Measurements from ENCODE around the gene HID1.
"Not testable (repeated sequence)": the region's sequence is repeated elsewhere in the genome, so short reads cannot be mapped to it uniquely, and the experiment has no call there.

HID1 gene

GRCh38 chr17:75009139-75009724 lies 36.7 kb upstream of the HID1 start:
- Histone ChIP-seq H3K4me1 (ENCODE audit: control insufficient read depth, insufficient read depth, low read length) (peaks cover 9% of the 10 kb centered on the region), H3K9me3 (ENCODE audit: control insufficient read depth, insufficient read depth, low read length) (no peaks in the 10 kb centered on the region), H3K4me3 (ENCODE audit: low read depth, low read length) (no peak overlapping the region), H3K27me3 (ENCODE audit: control insufficient read depth, insufficient read depth, low read length) (no peaks in the 10 kb centered on the region), H3K36me3 (ENCODE audit: control insufficient read depth, insufficient read depth, low read length) (no peaks in the 10 kb centered on the region), H3K9ac (ENCODE audit: low read depth, low read length) (no peak overlapping the region)

GRCh38 chr17:75008373-75008772 lies 35.8 kb upstream of the HID1 start:
- no peaks in the 10 kb centered on the region for H3K9me3 ChIP-seq (ENCODE audit: control insufficient read depth, insufficient read depth, low read length)
- H3K4me3 ChIP-seq (ENCODE audit: low read depth, low read length): no peak overlapping the region
- no peaks in the 10 kb centered on the region for H3K27me3 ChIP-seq (ENCODE audit: control insufficient read depth, insufficient read depth, low read length)
- peaks cover 5% of the 10 kb centered on the region for H3K4me1 ChIP-seq (ENCODE audit: control insufficient read depth, insufficient read depth, low read length)
- peaks cover 7% of the 10 kb centered on the region for H3K36me3 ChIP-seq (ENCODE audit: control insufficient read depth, insufficient read depth, low read length)
- no peak overlapping the region for H3K9ac ChIP-seq (ENCODE audit: low read depth, low read length)

DNA sequence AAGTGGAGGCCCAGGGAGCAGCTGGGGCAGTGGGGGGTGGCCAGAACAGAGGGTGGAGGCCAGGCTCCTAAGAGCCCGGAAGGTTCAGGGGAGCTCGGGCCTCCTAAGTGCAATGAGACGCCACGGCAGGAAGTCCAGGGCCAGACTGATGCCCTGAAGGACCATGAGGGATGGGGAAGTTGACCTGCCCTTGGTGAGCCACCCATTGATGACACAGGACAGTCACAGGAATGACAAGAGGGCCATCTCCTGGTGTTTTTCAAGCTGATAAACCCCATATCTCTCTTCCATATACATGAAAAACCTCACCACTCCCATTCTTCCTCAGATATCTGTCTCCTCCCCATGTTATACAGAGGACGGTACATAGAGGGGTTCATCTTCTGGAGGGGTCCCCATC lies 34.1 kb upstream of the HID1 start:
- Histone ChIP-seq H3K9me3 (ENCODE audit: control insufficient read depth, insufficient read depth, low read length) (no peaks in the 10 kb centered on the region), H3K9ac (ENCODE audit: low read depth, low read length) (no peak overlapping the region), H3K4me3 (ENCODE audit: low read depth, low read length) (no peak overlapping the region), H3K4me1 (ENCODE audit: control insufficient read depth, insufficient read depth, low read length) (peaks cover under 1% of the 10 kb centered on the region), H3K36me3 (ENCODE audit: control insufficient read depth, insufficient read depth, low read length) (peaks cover 13% of the 10 kb centered on the region), H3K27me3 (ENCODE audit: control insufficient read depth, insufficient read depth, low read length) (no peaks in the 10 kb centered on the region)

- H3K4me1 ChIP-seq (ENCODE audit: control insufficient read depth, insufficient read depth, low read length); H3K9ac ChIP-seq (ENCODE audit: low read depth, low read length); H3K4me3 ChIP-seq (ENCODE audit: low read depth, low read length); H3K9me3 ChIP-seq (ENCODE audit: control insufficient read depth, insufficient read depth, low read length); H3K27me3 ChIP-seq (ENCODE audit: control insufficient read depth, insufficient read depth, low read length): not testable (repeated sequence)
- H3K36me3 ChIP-seq (ENCODE audit: control insufficient read depth, insufficient read depth, low read length): peaks cover 17% of the 10 kb centered on the region
Observed at GRCh38 chr17:75006084-75006483, 33.5 kb upstream of the HID1 start.

DNA sequence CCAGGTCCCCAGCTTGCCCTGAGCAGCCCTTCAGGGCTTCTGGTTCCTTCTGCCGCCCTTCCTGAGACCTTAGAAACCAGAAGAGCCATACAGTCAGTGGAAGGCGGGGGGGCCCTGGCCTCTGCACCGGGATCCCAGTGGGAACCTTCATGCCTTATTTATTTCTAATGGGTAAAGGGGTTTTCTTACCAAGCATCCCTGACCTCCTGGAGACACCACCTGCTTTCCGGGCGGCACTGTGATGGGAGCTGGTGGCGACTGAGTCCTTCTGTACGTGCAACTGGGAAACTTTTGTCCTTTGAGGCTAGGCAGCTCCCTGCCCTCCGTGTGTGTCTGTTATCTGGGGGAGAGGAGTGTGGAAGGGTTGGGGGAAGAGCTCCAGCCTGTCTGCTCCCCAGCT lies 32.7 kb upstream of the HID1 start:
- Histone ChIP-seq H3K4me1 (ENCODE audit: control insufficient read depth, insufficient read depth, low read length) (no peaks in the 10 kb centered on the region), H3K4me3 (ENCODE audit: low read depth, low read length) (no peak overlapping the region), H3K36me3 (ENCODE audit: control insufficient read depth, insufficient read depth, low read length) (peaks cover 18% of the 10 kb centered on the region), H3K9me3 (ENCODE audit: control insufficient read depth, insufficient read depth, low read length) (no peaks in the 10 kb centered on the region), H3K9ac (ENCODE audit: low read depth, low read length) (no peak overlapping the region), H3K27me3 (ENCODE audit: control insufficient read depth, insufficient read depth, low read length) (no peaks in the 10 kb centered on the region)

DNA sequence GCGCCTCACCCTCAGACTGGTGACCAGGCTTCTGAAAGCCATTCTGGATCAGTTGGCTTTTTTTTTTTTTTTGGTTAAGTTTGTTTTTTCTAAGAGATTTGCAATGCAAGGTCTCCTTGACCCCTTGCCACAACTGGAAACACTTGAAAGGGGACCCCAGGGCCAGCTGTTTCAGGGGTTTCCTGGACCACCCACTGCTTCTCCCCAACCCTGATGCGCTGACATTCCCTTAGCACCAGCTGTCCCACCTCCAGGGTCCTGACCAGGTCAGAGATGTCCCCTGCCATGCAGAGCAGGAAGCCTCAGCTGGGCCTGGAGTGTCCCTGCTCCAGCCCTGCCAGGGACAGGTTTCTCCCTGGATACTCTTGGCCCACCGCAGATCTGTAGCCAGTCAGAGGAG lies 31.8 kb upstream of the HID1 start:
- H3K36me3 ChIP-seq (ENCODE audit: control insufficient read depth, insufficient read depth, low read length): peaks cover 18% of the 10 kb centered on the region
- no peak overlapping the region for H3K9ac ChIP-seq (ENCODE audit: low read depth, low read length)
- H3K27me3 ChIP-seq (ENCODE audit: control insufficient read depth, insufficient read depth, low read length): no peaks in the 10 kb centered on the region
- H3K9me3 ChIP-seq (ENCODE audit: control insufficient read depth, insufficient read depth, low read length): no peaks in the 10 kb centered on the region
- no peak overlapping the region for H3K4me3 ChIP-seq (ENCODE audit: low read depth, low read length)
- H3K4me1 ChIP-seq (ENCODE audit: control insufficient read depth, insufficient read depth, low read length): no peaks in the 10 kb centered on the region

DNA sequence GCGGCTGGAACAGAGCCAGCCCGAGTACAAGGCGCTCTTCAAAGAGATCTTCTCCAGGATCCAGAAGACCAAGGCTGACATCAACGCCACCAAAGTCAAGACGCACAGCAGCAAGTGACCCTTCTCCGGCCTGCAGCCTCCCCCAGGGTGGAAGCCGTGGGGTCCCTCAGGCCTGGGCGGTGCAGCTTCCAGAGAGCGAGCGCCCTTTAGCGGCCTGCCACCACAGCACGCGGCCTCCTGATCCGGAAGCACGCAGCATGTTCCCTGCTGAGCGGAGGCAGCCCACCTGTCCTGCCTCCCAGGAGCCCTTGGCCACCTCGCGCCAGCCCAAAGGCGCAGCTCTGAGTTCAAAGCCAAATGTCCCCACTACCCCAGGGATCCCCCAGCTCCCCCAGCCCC lies 31.4 kb upstream of the HID1 start:
- no peak overlapping the region for H3K9ac ChIP-seq (ENCODE audit: low read depth, low read length)
- H3K9me3 ChIP-seq (ENCODE audit: control insufficient read depth, insufficient read depth, low read length): no peaks in the 10 kb centered on the region
- H3K27me3 ChIP-seq (ENCODE audit: control insufficient read depth, insufficient read depth, low read length): no peaks in the 10 kb centered on the region
- no peaks in the 10 kb centered on the region for H3K4me1 ChIP-seq (ENCODE audit: control insufficient read depth, insufficient read depth, low read length)
- H3K4me3 ChIP-seq (ENCODE audit: low read depth, low read length): no peak overlapping the region
- H3K36me3 ChIP-seq (ENCODE audit: control insufficient read depth, insufficient read depth, low read length): peaks cover 18% of the 10 kb centered on the region

GRCh38 chr17:75003070-75003956 lies 30.8 kb upstream of the HID1 start:
- H3K4me3 ChIP-seq (ENCODE audit: low read depth, low read length): no peak overlapping the region
- H3K9me3 ChIP-seq (ENCODE audit: control insufficient read depth, insufficient read depth, low read length): no peaks in the 10 kb centered on the region
- H3K9ac ChIP-seq (ENCODE audit: low read depth, low read length): no peak overlapping the region
- H3K36me3 ChIP-seq (ENCODE audit: control insufficient read depth, insufficient read depth, low read length): peaks cover 18% of the 10 kb centered on the region
- H3K4me1 ChIP-seq (ENCODE audit: control insufficient read depth, insufficient read depth, low read length): no peaks in the 10 kb centered on the region
- H3K27me3 ChIP-seq (ENCODE audit: control insufficient read depth, insufficient read depth, low read length): no peaks in the 10 kb centered on the region

DNA sequence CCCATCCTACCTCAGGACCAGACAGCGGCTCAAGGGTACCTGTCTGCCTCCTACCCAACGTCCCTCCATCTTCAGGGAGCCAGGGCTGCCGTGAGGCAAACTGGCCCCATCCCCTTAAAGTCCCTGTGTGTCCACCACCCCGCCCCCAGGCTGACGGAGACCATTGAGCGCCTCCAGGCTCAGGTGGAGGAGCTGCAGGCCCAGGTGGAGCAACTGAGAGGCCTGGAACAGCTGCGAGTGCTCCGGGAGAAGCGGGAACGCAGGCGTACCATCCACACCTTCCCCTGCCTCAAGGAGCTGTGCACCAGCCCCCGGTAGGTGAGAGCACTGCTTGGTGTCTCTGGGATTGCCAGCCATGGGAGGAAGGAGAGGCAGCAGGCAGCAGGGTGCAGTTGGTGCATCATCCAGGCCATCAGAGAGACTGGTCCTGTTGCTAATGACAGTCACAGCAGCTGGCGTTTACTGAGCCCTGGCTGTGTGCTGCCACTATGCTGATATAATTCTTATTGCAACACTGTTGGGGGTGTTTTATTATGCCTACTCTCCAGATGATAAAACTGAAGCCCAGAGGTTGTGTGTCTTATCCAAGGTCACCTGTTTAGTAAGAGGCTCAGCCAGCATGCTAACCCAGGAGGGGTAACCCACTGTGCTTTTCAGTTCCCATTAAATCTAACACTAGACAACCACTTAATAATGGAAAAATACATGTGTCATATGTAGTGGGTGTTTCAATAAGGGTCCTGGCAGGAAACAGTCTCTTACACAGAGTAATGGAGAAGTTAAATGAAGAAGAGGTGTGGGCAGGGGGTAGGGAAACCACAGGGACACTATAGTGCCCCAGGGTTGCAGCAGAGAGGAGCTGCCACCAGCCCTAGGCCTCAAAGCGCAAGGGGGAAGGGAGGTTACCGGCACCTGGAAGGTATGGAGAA lies 29.6 kb upstream of the HID1 start:
- Histone ChIP-seq H3K9ac (ENCODE audit: low read depth, low read length) (no peak overlapping the region), H3K27me3 (ENCODE audit: control insufficient read depth, insufficient read depth, low read length) (no peaks in the 10 kb centered on the region), H3K4me1 (ENCODE audit: control insufficient read depth, insufficient read depth, low read length) (no peaks in the 10 kb centered on the region), H3K9me3 (ENCODE audit: control insufficient read depth, insufficient read depth, low read length) (no peaks in the 10 kb centered on the region), H3K36me3 (ENCODE audit: control insufficient read depth, insufficient read depth, low read length) (peaks cover 18% of the 10 kb centered on the region), H3K4me3 (ENCODE audit: low read depth, low read length) (no peak overlapping the region)

- peaks cover 18% of the 10 kb centered on the region for H3K36me3 ChIP-seq (ENCODE audit: control insufficient read depth, insufficient read depth, low read length)
- H3K4me3 ChIP-seq (ENCODE audit: low read depth, low read length): no peak overlapping the region
- no peaks in the 10 kb centered on the region for H3K4me1 ChIP-seq (ENCODE audit: control insufficient read depth, insufficient read depth, low read length)
- H3K9ac ChIP-seq (ENCODE audit: low read depth, low read length): no peak overlapping the region
- no peaks in the 10 kb centered on the region for H3K9me3 ChIP-seq (ENCODE audit: control insufficient read depth, insufficient read depth, low read length)
- no peaks in the 10 kb centered on the region for H3K27me3 ChIP-seq (ENCODE audit: control insufficient read depth, insufficient read depth, low read length)
Observed at GRCh38 chr17:74999523-74999922, 27.0 kb upstream of the HID1 start.

DNA sequence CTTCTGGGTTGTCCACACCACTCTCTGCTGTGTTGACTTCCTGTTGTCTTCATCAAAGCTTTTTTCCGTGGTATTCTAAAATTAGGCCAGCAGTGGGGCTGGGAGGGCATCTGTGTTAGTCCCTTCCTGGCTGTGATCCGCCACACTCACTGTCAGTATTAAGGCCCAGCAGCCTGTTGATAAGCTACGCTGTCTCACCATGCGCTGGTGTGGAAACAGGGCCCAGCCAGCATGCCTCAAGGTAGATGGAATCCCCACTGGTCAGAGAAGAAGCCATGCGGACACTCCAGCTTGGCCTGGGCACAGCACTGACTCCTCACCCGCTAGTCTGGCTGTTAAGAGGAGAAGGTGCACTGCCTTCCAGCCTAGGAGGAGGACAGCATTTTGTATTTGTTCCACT lies 26.2 kb upstream of the HID1 start:
- H3K27me3 ChIP-seq (ENCODE audit: control insufficient read depth, insufficient read depth, low read length): no peaks in the 10 kb centered on the region

More for the DNA sequence above, 26.2 kb upstream of the HID1 start:
- no peaks in the 10 kb centered on the region for H3K9me3 ChIP-seq (ENCODE audit: control insufficient read depth, insufficient read depth, low read length)
- peaks cover 15% of the 10 kb centered on the region for H3K36me3 ChIP-seq (ENCODE audit: control insufficient read depth, insufficient read depth, low read length)
- H3K4me3 ChIP-seq (ENCODE audit: low read depth, low read length): no peak overlapping the region
- no peaks in the 10 kb centered on the region for H3K4me1 ChIP-seq (ENCODE audit: control insufficient read depth, insufficient read depth, low read length)
- no peak overlapping the region for H3K9ac ChIP-seq (ENCODE audit: low read depth, low read length)

All from iPS-15b (cell line).